Measurements from ENCODE around the gene RNF150. TPM values are rescaled to one million over a fixed set of nuclear protein-coding genes. Genes with fewer than 3 reads are reported as not detected.

The RNF150 gene
- total RNA-seq, result 0.26 and 0.95 TPM in 2 replicates

DNA sequence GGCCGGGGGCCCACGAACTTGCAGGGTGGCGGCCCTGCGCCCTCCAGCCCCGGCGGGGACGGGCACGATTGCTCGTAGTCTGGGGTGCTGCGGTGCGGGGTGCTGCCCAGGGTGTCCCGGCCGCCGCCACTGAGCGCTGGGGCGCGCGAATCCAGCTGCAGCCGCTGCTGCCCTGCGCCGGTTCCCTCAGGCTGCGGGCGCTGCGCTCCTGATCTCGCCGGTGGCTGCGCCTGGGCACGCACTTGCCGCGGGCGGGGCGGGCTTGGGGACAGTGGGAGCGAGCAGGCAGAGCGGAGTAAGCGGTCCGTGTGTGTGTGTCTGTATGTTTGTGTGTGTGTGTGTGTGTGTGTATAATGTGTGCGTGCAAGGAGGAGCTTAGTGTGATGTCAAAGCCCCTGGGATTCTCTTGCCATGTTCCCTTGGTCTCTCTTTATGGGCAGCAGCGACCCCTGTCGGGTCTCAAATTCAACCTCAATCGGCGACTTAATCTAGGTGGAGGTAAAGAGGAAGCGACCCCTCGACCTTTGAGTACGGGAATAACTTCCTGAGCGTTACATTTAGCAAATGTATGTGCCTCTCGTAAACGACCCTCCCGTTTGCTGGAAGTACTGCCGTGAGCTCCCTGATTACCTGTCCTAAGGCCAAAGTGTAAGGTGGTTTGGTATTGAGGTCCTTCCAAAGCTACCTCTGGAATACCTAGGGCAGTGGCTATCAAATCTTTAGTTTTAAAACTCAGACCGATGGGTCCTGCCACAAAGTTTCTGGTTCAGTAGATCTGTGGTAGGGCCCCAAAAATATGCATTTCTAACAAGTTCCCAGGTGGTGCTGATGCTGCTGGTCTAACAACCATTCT is at the start of gene RNF150:
Gene RNF150, minus strand, starts transcription at position 324 of the 853 bp plus-strand sequence.

Other genes starting within 250 kb of the RNF150 start
- gene ZNF330, start 87.4 kb upstream of the RNF150 start, total RNA-seq, result 41.5 and 47.3 TPM in 2 replicates

Measured in bronchial smooth muscle cell (primary cell).